PC-9 (cell line): ENCODE measurements around the gene TMEM120B. TPM values are rescaled to one million over a fixed set of nuclear protein-coding genes. Genes with fewer than 3 reads are reported as not detected.

Source experiments
- BruUV-seq: library from RNA; stranded (reverse); fragments of 400-500 nt; replicated peaks from 2 replicates; lab custom pipeline; 2021; lab: Mats Ljungman, UMichigan
- CTCF ChIA-PET: fragments of 300-600 bp; sonication (Branson Sonifier 250); formaldehyde crosslinking; loops from one replicate; lab custom pipeline; 2022; ENCODE audit warnings: antibody characterized with exemption; lab: Charles Lee
- POLR2A ChIA-PET: fragments of 300-600 bp; sonication (Branson Sonifier 250); formaldehyde crosslinking; loops from one replicate; lab custom pipeline; 2022; ENCODE audit warnings: antibody characterized with exemption; ENCODE audit not compliant: unreplicated experiment; lab: Charles Lee
- DNase-seq, 2 experiments: peaks; one replicate each; pipeline versions ENCODE4 v3.0.0 to v3.0.0-alpha.2; 2015 to 2022; ENCODE audit warnings: mixed read lengths in 1 of 2
- H2AFZ ChIP-seq: fragments of 200-600 bp; sonication (generic); 2 replicates; pipeline ENCODE4 v1.8.1; 2017; ENCODE audit warnings: antibody characterized with exemption
- H3F3A ChIP-seq: fragments of 200-600 bp; sonication (generic); 2 replicates; pipeline ENCODE4 v1.8.1; 2017; ENCODE audit warnings: antibody characterized with exemption, mild to moderate bottlenecking, low read depth; ENCODE audit not compliant: insufficient read depth
- H3K27ac ChIP-seq: fragments of 200-600 bp; sonication (generic); 2 replicates; pipeline ENCODE4 v1.6.1; 2016; ENCODE audit warnings: mixed run types
- H3K27me3 ChIP-seq: fragments of 200-600 bp; sonication (generic); 2 replicates; pipeline ENCODE4 v1.6.1; 2016; ENCODE audit warnings: low read depth, mixed run types; ENCODE audit not compliant: insufficient read depth
- H3K36me3 ChIP-seq: fragments of 200-600 bp; sonication (generic); 2 replicates; pipeline ENCODE4 v1.6.1; 2016; ENCODE audit warnings: low read depth, mixed run types
- H3K4me1 ChIP-seq: fragments of 200-600 bp; sonication (generic); replicated peaks from 2 replicates; pipeline ENCODE4 v1.6.1; 2016; ENCODE audit warnings: mixed run types; ENCODE audit not compliant: insufficient read depth
- H3K4me2 ChIP-seq: fragments of 200-600 bp; sonication (generic); 2 replicates; pipeline ENCODE4 v1.6.1; 2017; ENCODE audit warnings: mixed run types
- H3K4me3 ChIP-seq: fragments of 200-600 bp; sonication (generic); 2 replicates; pipeline ENCODE4 v1.6.1; 2016; ENCODE audit warnings: mixed run types
- H3K79me2 ChIP-seq: fragments of 200-600 bp; sonication (generic); 2 replicates; pipeline ENCODE4 v1.6.1; 2017; ENCODE audit warnings: low read depth, mixed run types
- H3K9me2 ChIP-seq: fragments of 200-600 bp; sonication (generic); 2 replicates; pipeline ENCODE4 v1.8.1; 2017; ENCODE audit warnings: mild to moderate bottlenecking; ENCODE audit not compliant: insufficient read depth
- H3K9me3 ChIP-seq: fragments of 200-600 bp; sonication (generic); 2 replicates; pipeline ENCODE4 v1.8.1; 2016; ENCODE audit warnings: low read depth; ENCODE audit not compliant: insufficient read depth
- H4K20me1 ChIP-seq: fragments of 200-600 bp; sonication (generic); 2 replicates; pipeline ENCODE4 v1.8.1; 2017; ENCODE audit not compliant: insufficient read depth
- EZH2 ChIP-seq: fragments of 200-600 bp; sonication (generic); IDR thresholded peaks from 2 replicates; pipeline ENCODE4 v1.8.0; 2017; ENCODE audit warnings: antibody characterized with exemption, low read depth
- intact Hi-C: fragments of 100-400 bp; cut with micrococcal nuclease; formaldehyde crosslinking; loops from one replicate; pipeline ENCODE4 v1.10.0; 2022; ENCODE audit not compliant: unreplicated experiment
- total RNA-seq: library from RNA; stranded (reverse); gene quantifications from 2 replicates; pipeline ENCODE4 v1.2.3, GENCODE V29; 2021
- TF ChIP-seq, protein P1 (sequence below): fragments of 200-600 bp; sonication (generic); conservative IDR thresholded peaks from 2 replicates; pipeline ENCODE4 v1.6.1; 2017; ENCODE audit warnings: mixed run types, antibody characterized with exemption, mild to moderate bottlenecking, moderate library complexity

The TMEM120B gene
- total RNA-seq, 1 experiment from 2014 or later: 12.4 TPM

DNA sequence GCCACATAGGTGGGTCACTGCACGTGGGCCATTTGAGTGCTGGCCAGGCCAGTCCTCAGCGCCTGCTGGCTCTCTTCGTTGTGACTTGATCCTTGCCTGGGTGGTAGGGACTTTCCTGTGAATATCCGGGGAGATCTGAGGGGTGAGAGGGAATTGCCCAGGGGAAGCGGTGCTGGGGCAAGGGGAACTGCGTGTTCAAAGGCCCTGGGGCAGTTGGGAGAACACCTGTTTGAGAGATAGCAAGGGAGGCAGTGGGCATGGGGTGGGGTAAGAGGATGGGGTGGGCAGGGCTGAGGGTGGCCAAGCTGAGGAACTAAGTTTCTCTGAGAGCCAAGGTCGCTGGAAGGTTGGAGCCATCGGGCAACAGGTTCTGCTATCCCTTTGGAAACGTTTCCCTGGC is 116.3 kb downstream of the TMEM120B start:
- TF ChIP-seq, protein P1, sequence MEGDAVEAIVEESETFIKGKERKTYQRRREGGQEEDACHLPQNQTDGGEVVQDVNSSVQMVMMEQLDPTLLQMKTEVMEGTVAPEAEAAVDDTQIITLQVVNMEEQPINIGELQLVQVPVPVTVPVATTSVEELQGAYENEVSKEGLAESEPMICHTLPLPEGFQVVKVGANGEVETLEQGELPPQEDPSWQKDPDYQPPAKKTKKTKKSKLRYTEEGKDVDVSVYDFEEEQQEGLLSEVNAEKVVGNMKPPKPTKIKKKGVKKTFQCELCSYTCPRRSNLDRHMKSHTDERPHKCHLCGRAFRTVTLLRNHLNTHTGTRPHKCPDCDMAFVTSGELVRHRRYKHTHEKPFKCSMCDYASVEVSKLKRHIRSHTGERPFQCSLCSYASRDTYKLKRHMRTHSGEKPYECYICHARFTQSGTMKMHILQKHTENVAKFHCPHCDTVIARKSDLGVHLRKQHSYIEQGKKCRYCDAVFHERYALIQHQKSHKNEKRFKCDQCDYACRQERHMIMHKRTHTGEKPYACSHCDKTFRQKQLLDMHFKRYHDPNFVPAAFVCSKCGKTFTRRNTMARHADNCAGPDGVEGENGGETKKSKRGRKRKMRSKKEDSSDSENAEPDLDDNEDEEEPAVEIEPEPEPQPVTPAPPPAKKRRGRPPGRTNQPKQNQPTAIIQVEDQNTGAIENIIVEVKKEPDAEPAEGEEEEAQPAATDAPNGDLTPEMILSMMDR: no peak
- TF ChIP-seq EZH2: no peak
- Histone ChIP-seq H3K27me3 (no peaks in the 10 kb centered on the region), H3K9me2 (no peaks in the 10 kb centered on the region), H2AFZ (no peak overlapping the region), H3K4me2 (no peak overlapping the region), H3K4me1 (no peaks in the 10 kb centered on the region), H3K9me3 (no peaks in the 10 kb centered on the region), H3K79me2 (no peaks in the 10 kb centered on the region), H3K36me3 (no peaks in the 10 kb centered on the region), H3K4me3 (no peak overlapping the region), H3K27ac (no peak overlapping the region), H4K20me1 (no peaks in the 10 kb centered on the region), H3F3A (peaks cover 20% of the 10 kb centered on the region; the same call in 1 of the 2 replicates)
- BruUV-seq: no TSS peak
- CTCF ChIA-PET: no interaction called here
- no peak for DNase-seq
- intact Hi-C loops: no loop called here
- POLR2A ChIA-PET: no interaction called here

DNA sequence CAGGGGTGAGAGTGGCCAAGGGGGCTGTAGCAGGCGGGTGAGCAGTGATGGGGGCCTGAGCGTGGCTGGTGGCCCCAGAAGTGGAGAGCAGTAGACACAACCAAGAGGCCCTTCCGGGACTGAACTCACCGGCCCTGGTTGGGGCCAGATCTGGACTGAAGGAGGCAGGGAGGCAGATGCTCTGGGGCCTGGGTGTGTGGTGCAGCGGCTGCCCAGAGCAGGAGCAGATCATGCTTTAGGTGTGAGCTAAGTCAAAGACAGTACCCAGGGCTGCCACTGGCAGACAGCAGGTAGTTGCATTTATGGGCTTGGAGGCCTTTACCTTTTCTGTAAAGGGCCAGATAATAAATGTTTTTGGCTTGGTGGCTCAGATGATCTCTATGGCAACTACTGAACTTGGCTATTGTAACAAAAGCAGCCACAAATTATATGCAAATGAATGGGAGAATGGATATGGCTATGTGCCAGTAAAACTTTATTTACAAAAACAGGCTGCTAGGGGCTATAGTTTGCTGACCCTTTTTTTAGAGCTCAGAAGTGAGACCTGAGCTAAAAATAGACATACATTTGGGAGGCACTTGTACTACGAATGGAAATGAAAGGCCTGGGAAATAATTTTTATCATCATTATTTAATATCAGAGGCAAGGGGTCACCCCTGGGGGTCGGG is 116.8 kb downstream of the TMEM120B start:
- no TSS peak for BruUV-seq
- no peak overlapping the region for H3K27ac ChIP-seq
- POLR2A ChIA-PET: no interaction called here

DNA sequence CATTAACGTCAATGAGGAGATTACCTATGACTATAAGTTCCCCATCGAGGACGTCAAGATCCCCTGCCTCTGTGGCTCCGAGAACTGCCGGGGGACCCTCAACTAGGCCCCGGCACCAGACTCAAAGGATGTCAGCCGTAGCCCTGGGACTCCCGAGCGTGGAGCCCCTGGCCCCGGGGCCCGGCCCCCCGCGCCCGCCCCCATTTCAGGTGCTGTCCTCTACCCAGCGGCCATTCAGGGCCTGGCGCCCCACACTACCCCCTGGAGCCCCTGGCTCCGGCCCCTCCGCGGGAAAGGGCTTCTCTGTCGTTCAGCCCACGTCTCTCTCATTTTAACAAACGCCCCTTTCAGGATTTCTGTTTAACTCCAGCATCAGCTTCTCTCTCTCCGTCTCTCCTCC is 117.6 kb downstream of the TMEM120B start:
- Histone ChIP-seq H3F3A (peaks cover 23% of the 10 kb centered on the region; the same call in 1 of the 2 replicates), H4K20me1 (no peaks in the 10 kb centered on the region), H3K79me2 (no peaks in the 10 kb centered on the region), H3K36me3 (no peaks in the 10 kb centered on the region), H3K27ac (no peak overlapping the region), H3K4me3 (no peak overlapping the region), H3K4me2 (no peak overlapping the region), H2AFZ (no peak overlapping the region), H3K27me3 (no peaks in the 10 kb centered on the region), H3K4me1 (no peaks in the 10 kb centered on the region), H3K9me2 (no peaks in the 10 kb centered on the region), H3K9me3 (no peaks in the 10 kb centered on the region)
- CTCF ChIA-PET: no interaction called here
- no TSS peak for BruUV-seq
- TF ChIP-seq EZH2: no peak
- TF ChIP-seq, protein P1: no peak
- intact Hi-C loops: no loop called here
- POLR2A ChIA-PET: no interaction called here
- no peak for DNase-seq

More for the DNA sequence above, 116.8 kb downstream of the TMEM120B start:
- Histone ChIP-seq H3K4me3 (no peak overlapping the region), H3K9me3 (no peaks in the 10 kb centered on the region), H2AFZ (no peak overlapping the region), H3K4me2 (no peak overlapping the region), H3K79me2 (no peaks in the 10 kb centered on the region), H3K9me2 (no peaks in the 10 kb centered on the region), H3K4me1 (no peaks in the 10 kb centered on the region), H4K20me1 (no peaks in the 10 kb centered on the region), H3K27me3 (no peaks in the 10 kb centered on the region), H3F3A (peaks cover 23% of the 10 kb centered on the region; the same call in 1 of the 2 replicates), H3K36me3 (no peaks in the 10 kb centered on the region)
- DNase-seq: no peak
- TF ChIP-seq EZH2: no peak
- TF ChIP-seq, protein P1: no peak
- intact Hi-C loops: no loop called here
- CTCF ChIA-PET: interaction anchor here (0.6 kb wide), 1 partner anchor 57 kb away, joined by 8 read pairs; no protein-coding TSS in a partner anchor
